ENCODE results near the gene MAP1LC3B.

Gene MAP1LC3B

DNA sequence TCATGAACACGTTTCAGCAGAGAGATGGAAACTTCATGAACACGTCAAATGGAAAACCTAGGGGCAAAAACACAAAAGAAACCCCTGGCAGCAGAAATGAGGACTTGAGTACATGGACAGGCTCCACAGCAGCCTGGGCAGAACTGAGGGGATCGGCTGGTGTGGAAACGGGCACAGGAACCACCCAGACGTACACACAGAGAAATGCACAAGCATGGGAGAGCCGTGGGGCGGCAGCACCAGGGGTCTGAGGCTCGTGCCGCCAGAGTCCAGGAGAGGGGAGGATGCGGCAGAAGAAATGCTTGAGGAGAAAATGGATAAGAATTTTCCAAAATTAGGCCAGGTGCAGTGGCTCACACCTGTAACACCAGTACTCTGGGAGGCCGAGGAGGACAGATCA is 30.0 kb downstream of the MAP1LC3B start:
- DNase-seq (ENCODE audit: low read depth) = no peak
- no peak overlapping the region for H3K4me3 ChIP-seq (ENCODE audit: low read depth, low read length)
- TF ChIP-seq, protein P1, sequence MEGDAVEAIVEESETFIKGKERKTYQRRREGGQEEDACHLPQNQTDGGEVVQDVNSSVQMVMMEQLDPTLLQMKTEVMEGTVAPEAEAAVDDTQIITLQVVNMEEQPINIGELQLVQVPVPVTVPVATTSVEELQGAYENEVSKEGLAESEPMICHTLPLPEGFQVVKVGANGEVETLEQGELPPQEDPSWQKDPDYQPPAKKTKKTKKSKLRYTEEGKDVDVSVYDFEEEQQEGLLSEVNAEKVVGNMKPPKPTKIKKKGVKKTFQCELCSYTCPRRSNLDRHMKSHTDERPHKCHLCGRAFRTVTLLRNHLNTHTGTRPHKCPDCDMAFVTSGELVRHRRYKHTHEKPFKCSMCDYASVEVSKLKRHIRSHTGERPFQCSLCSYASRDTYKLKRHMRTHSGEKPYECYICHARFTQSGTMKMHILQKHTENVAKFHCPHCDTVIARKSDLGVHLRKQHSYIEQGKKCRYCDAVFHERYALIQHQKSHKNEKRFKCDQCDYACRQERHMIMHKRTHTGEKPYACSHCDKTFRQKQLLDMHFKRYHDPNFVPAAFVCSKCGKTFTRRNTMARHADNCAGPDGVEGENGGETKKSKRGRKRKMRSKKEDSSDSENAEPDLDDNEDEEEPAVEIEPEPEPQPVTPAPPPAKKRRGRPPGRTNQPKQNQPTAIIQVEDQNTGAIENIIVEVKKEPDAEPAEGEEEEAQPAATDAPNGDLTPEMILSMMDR (IDR thresholded peaks at IDR 0.05; ENCODE audit: insufficient read depth, low read depth, low read length, missing control alignments) = no peak

GRCh38 chr16:87423429-87423828 is 31.3 kb downstream of the MAP1LC3B start:
- DNase-seq (ENCODE audit: low read depth) = no peak
- TF ChIP-seq, protein P1 (IDR thresholded peaks at IDR 0.05; ENCODE audit: insufficient read depth, low read depth, low read length, missing control alignments) = no peak
- H3K4me3 ChIP-seq (ENCODE audit: low read depth, low read length) = no peak overlapping the region

- TF ChIP-seq, protein P1 (IDR thresholded peaks at IDR 0.05; ENCODE audit: insufficient read depth, low read depth, low read length, missing control alignments) = no peak
- no peak overlapping the region for H3K4me3 ChIP-seq (ENCODE audit: low read depth, low read length)
- no peak for DNase-seq (ENCODE audit: low read depth)
These were observed 32.1 kb downstream of the MAP1LC3B start for GRCh38 chr16:87424266-87424665.

DNA sequence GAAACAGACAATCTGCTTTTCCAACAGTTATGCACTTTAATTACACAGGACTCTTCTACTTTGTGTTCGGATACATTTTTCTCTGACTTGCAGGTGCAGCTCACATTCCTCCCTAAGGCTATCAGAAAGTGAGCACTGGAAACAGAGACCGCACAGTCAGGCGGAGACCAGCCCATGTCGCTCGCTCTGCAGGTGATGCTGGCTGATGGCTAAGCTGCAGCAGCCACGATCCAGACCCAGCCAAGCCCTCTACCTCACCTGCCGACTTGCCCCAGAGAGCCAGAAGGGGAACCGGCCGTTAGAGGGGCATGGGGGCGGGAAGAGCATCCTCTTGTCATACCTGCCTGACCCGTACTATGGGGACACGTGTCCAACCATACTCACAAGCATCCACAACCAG is 33.8 kb downstream of the MAP1LC3B start:
- DNase-seq (ENCODE audit: low read depth) = no peak
- TF ChIP-seq, protein P1 (IDR thresholded peaks at IDR 0.05; ENCODE audit: insufficient read depth, low read depth, low read length, missing control alignments) = no peak
- H3K4me3 ChIP-seq (ENCODE audit: low read depth, low read length) = no peak overlapping the region

GRCh38 chr16:87426423-87427215 is 34.5 kb downstream of the MAP1LC3B start:
- H3K4me3 ChIP-seq (ENCODE audit: low read depth, low read length) = no peak overlapping the region
- no peak for DNase-seq (ENCODE audit: low read depth)
- TF ChIP-seq, protein P1 (IDR thresholded peaks at IDR 0.05; ENCODE audit: insufficient read depth, low read depth, low read length, missing control alignments) = no peak

DNA sequence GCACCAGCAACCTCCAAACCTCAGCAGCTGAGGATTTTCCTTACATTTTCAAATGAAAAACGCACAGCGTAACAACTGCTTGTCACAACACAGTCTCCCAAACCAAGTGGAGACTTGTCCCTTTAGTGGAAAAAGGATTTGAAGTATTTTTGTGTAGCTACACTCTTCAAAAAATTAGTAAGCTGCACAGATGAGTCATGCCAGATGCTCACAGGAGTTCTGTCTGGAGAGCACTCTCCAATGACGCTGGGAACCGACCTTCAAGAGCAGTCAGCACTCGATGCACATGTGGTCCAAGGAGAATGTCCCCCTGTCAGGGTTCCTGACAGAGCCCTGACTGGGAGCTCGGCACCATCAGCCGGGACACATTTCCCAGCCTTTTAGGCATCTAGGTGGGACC is 39.8 kb downstream of the MAP1LC3B start:
- TF ChIP-seq, protein P1 (IDR thresholded peaks at IDR 0.05; ENCODE audit: insufficient read depth, low read depth, low read length, missing control alignments) = no peak
- no peak for DNase-seq (ENCODE audit: low read depth)
- no peak overlapping the region for H3K4me3 ChIP-seq (ENCODE audit: low read depth, low read length)
